UCSD-AML1 (cell line): ENCODE data around the gene PGAM5.
"Not testable (repeated sequence)": the region's sequence is repeated elsewhere in the genome, so short reads cannot be mapped to it uniquely, and the experiment has no call there.

ENCODE experiments used
- DNase-seq: peaks from one replicate; lab custom pipeline; 2025; ENCODE audit not compliant: unreplicated experiment; lab: John Stamatoyannopoulos, UW

The PGAM5 gene

GRCh38 chr12:132687211-132688164 lies 23.2 kb upstream of the PGAM5 start, which contains the start of the genes POLE and PXMP2:
Gene POLE (minus strand): TSS chr12:132687342. CDS start chr12:132687315, 27 bp downstream.
Gene PXMP2 (plus strand): TSS chr12:132687587. CDS start chr12:132687671, 84 bp downstream.
- peak; percentile 97 for DNase-seq

GRCh38 chr12:132689227-132689626 lies 21.4 kb upstream of the PGAM5 start:
- DNase-seq = no peak

DNA sequence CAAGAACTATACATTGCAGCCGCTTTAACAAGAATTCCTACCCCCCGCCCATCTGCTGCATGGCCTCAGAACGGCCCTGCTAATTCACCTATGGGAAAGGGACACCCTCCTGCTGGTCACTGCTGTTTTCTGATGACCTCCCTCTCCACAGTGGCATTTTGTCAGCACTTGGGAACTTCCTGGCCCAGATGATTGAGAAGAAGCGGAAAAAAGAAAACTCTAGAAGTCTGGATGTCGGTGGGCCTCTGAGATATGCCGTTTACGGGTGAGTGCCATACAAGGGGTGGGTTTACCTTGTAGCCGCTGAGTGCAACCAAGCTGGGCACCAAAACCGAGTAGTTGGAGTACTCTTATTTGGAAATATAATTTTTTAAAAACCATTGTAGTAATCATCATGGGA lies 20.5 kb upstream of the PGAM5 start:
- DNase-seq = no peak

GRCh38 chr12:132692030-132692429 lies 18.6 kb upstream of the PGAM5 start:
- not testable (repeated sequence) for DNase-seq

- not testable (repeated sequence) for DNase-seq
These were observed 15.8 kb upstream of the PGAM5 start for GRCh38 chr12:132694888-132695287.

DNA sequence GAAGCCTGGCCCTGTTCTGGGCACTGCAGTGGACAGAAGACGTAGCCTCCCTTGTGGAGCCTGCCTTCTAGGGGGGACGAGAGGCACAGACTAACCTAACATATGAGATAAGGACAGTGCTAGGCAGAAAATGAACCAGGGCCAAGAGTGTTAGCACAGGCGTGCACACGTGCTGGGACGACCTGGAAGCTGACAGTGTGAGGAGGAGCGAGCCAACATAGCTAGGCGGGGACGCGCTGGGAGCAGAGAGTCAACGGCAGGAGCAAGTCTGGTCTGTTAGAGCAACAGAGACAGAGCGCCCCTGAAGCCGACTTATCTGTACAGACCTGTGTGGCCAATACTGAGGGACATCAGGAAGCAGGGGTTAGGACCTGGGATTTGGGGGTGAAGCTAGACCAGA lies 15.2 kb upstream of the PGAM5 start:
- DNase-seq = no peak

DNA sequence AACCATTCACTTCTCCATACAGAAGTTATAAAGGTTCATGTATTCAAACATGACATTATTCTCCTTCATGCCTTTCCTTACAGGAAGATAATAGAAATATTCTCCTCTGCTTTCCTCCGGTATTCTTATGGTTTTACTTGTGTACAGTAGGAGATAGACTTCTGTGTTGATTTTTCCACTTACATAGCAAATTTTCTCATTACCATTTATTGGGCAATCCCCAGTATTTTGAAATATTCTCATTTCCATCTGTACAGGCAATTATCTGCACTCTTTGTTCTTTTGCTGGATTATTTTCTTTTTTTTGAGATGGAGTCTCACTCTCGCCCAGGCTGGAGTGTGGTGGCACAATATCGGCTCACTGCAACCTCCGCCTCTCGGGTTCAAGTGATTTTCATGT lies 12.3 kb upstream of the PGAM5 start:
- DNase-seq = no peak

- no peak for DNase-seq
These were observed 10.3 kb upstream of the PGAM5 start for GRCh38 chr12:132700212-132700822.

DNA sequence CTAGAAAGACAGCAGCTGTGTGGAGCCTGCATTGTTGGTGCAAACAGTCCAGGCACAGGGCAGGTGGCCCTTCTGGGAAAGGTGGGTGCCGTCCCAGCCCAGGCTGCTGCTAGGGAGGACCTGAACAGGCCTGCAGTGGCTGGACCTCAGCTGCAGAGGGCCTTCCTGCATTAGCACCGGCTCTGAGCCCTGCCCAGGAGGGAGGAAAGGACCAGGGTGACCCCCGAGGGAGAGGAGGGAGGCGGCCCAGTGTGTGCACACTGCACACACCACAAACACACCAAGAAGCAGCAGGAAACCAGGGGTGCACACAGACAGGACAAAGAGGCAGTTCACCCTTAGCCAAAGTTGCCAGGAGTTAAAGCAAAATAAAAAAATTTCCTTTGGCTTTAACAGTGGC lies 8.0 kb upstream of the PGAM5 start:
- DNase-seq = no peak

DNA sequence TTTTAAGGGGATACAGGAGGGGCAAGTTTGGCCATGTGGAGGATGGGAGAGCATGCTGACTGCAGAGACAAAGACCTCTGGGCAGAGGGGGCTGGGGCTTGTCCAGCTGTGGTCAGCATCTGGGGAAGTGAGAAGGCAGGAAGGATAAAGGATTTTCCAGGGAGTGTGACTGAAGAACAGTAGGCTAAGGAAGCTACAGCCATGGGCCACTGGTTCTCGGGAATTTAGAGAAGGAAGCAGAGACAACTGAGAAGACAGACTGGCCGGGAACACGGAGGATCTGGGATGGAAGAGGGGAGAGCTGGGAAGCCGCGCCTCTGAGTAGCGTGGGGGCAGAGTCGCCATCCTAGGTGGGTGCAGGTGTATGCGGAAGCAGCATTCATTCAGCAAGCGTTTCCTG lies 7.0 kb upstream of the PGAM5 start:
- no peak for DNase-seq

- no peak for DNase-seq
These were observed 3.4 kb upstream of the PGAM5 start for GRCh38 chr12:132707241-132707640.

DNA sequence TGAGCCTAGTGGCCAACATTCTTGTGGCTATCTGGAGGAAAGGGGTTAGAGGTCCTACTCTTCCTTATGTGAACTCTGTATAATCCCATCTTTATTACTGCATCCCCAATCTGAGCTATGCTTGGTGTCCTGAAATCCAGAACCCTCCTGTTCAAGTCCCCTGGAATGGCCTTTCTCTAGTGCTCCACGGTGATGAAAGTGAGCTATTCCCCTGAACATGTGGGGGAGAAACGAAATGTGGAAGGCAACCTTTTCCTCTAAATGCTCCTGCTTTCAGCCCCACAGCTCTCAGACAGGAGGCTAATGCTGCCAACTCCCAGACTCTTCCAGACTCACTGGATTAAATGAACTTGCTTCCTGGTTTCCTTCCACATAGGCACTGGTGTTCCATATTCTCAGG lies 2.5 kb upstream of the PGAM5 start:
- no peak for DNase-seq

DNA sequence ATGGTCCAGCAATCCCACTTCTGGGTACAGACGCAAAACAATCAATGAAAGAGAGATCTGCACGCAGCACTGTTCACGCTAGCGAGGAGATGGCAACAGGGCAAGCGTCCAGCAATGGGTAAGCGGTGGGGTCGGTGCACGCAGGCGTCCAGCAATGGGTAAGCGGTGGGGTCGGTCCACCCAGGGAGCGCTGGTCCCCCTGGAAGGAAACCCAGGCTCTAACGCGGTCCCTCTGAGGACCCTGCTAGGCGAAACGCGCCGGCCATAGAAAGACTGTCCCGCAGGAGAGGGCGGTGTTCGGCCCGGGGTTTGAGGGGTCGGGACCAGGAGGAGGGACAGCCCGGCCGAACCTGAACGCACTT lies 618 bp upstream of the PGAM5 start:
- DNase-seq = no peak

GRCh38 chr12:132711080-132711843 lies 620 bp downstream of the PGAM5 start:
- peak; percentile 33 for DNase-seq

- no peak for DNase-seq
These were observed 2.5 kb downstream of the PGAM5 start for GRCh38 chr12:132713123-132713522.

- no peak for DNase-seq
These were observed 5.2 kb downstream of the PGAM5 start for GRCh38 chr12:132715874-132716273.

DNA sequence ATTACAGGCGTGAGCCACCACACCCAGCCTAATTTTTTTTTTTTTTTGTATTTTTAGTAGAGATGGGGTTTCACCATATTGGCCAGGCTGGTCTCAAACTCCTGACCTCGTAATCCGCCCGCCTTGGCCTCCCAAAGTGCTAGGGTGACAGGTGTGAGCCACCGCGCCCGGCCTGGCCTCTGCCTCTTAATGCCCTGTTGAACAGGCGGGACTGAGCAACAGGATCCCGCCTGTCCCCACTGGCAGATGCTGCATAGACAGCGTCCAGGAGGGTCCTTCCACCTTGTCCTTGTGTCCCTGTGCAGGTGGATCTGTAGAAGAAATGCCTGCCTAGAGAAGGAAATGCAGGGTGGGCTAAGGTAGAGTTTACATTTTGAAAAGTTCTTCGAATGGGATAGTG lies 5.7 kb downstream of the PGAM5 start:
- no peak for DNase-seq

DNA sequence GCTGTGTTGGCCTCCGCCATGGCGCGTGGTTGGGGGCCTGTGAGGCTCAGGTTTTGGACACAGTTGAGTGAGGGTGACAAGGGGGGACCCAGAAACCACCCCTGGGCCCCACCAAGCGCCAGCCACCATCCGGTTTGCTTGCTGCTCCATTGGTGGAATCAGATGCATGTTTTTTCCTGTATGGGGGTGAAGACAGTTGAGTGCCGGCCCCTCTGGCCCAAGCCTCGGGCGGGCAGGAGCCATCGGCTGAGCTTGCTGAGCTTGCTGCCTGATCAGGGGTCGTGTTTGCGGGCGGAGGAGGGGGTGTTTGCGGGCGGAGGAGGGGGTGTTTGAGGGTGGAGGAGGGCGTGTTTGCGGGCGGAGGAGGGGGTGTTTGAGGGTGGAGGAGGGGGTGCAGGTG lies 6.4 kb downstream of the PGAM5 start:
- DNase-seq = no peak

GRCh38 chr12:132717531-132718387 lies 7.1 kb downstream of the PGAM5 start:
- DNase-seq = no peak

DNA sequence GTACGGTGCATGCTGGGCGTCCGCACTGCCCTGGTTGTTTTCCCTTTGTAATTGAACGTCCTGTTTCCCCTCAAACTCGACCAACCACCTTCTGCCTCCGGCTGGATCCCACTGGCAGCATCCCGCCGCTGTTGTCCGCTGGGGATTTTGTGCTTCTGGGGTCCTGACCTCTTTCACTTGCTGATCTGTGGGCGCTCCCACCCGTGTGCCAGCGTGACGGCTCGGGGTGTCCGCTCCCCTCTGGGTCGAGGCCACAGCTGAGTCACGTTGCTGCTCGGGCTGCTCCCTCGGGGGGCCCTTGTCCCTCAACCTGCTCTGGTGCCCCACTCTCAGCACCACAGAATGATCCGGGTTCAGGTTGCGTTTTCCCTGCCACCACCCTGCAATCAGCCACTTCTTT lies 8.0 kb downstream of the PGAM5 start:
- no peak for DNase-seq
